ENCODE results near the gene CNTNAP1.

GRCh38 chr17:42685831-42686230 lies 3.5 kb downstream of the CNTNAP1 start:
- TF ChIP-seq, protein P1, sequence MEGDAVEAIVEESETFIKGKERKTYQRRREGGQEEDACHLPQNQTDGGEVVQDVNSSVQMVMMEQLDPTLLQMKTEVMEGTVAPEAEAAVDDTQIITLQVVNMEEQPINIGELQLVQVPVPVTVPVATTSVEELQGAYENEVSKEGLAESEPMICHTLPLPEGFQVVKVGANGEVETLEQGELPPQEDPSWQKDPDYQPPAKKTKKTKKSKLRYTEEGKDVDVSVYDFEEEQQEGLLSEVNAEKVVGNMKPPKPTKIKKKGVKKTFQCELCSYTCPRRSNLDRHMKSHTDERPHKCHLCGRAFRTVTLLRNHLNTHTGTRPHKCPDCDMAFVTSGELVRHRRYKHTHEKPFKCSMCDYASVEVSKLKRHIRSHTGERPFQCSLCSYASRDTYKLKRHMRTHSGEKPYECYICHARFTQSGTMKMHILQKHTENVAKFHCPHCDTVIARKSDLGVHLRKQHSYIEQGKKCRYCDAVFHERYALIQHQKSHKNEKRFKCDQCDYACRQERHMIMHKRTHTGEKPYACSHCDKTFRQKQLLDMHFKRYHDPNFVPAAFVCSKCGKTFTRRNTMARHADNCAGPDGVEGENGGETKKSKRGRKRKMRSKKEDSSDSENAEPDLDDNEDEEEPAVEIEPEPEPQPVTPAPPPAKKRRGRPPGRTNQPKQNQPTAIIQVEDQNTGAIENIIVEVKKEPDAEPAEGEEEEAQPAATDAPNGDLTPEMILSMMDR (IDR thresholded peaks at IDR 0.05; ENCODE audit: low read length): no peak
- no peak for TF ChIP-seq EZH2 (optimal IDR thresholded peaks at IDR 0.05; ENCODE audit: low read depth, low read length)
- TF ChIP-seq EZH2phosphoT487 (IDR thresholded peaks at IDR 0.05; ENCODE audit: low read length): no peak

Data from MM.1S (cell line).